Erythroblast (primary cell): ENCODE measurements around the gene THBS3.

Experiments used
- GATA1 ChIP-seq: IDR thresholded peaks from 2 replicates; pipeline ENCODE4 v1.6.1; 2011; ENCODE audit warnings: low read depth, mild to moderate bottlenecking, control low read depth, low read length, moderate library complexity
- POLR2A ChIP-seq: IDR thresholded peaks from 2 replicates; pipeline ENCODE4 v1.6.1; 2011; ENCODE audit warnings: mild to moderate bottlenecking, low read length

DNA sequence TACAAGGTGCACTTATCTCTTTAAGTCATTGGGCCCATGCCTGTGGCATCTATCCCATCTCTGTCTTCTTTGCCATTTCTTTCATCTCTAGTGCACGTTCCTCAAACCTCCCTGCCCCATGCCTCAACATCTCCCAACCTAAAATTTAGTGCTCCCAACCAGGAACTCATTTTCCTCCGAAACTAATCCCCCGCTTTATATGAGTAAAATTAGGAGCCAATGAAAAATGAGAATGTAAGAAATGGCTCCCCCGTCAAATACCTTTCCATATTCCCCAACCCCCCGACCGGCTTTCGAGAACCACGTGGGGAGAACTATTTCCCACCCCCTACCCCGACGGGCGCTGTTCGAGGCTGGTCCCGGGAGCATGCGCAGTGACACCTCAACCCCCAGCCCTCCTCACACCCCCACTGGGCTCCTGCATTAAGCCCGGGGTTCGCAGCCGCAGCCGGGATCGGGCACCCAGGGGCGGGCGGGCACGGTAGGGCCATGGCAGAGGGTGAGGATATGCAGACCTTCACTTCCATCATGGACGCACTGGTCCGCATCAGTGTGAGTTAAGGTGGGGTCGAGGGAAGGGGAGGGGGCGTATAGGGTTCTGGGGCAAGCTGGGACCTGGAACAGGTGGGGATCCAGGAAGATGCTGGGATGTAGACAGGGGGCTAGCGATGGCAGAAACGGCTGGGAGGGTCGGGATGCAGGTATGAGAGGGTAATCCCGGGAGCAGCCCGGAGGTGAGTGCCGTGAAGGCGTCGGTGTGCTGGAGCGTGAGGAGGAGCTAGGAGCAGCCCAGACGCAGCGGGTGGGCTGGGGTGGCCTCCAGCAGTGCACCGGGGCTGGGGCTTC, 34.0 kb downstream of the THBS3 start, which contains the start of gene TRIM46:
- TF ChIP-seq POLR2A (no peak), GATA1 (no peak)
